Endodermal cell (in vitro differentiated cells): ENCODE measurements around the gene SULT1A2. TPM values are rescaled to one million over a fixed set of nuclear protein-coding genes. Genes with fewer than 3 reads are reported as not detected.
"Not testable (repeated sequence)": the region's sequence is repeated elsewhere in the genome, so short reads cannot be mapped to it uniquely, and the experiment has no call there.

Source experiments
- DNase-seq: peaks from one replicate; pipeline ENCODE4 v3.0.0-alpha.2; 2017
- H3K27ac ChIP-seq: 2 replicates; pipeline ENCODE4 v1.5.1; 2013; ENCODE audit warnings: mild to moderate bottlenecking, low read depth, low read length, moderate library complexity
- H3K27me3 ChIP-seq: 2 replicates; pipeline ENCODE4 v1.6.1; 2013; ENCODE audit warnings: mild to moderate bottlenecking, low read length, moderate library complexity; ENCODE audit not compliant: insufficient read depth, control insufficient read depth, poor library complexity, severe bottlenecking
- H3K36me3 ChIP-seq: 2 replicates; pipeline ENCODE4 v1.7.0; 2013; ENCODE audit warnings: mild to moderate bottlenecking, low read length, moderate library complexity; ENCODE audit not compliant: control insufficient read depth, insufficient read depth
- H3K4me1 ChIP-seq: one replicate; pipeline ENCODE4 v1.7.0; 2013; ENCODE audit warnings: low read length; ENCODE audit not compliant: control insufficient read depth, insufficient read depth
- H3K4me3 ChIP-seq: 2 replicates; pipeline ENCODE4 v1.5.1; 2013; ENCODE audit warnings: mild to moderate bottlenecking, low read length, moderate library complexity
- H3K9ac ChIP-seq: 2 replicates; pipeline ENCODE4 v1.6.1; 2013; ENCODE audit warnings: mild to moderate bottlenecking, low read length, moderate library complexity; ENCODE audit not compliant: poor library complexity, severe bottlenecking; ENCODE audit errors: extremely low read depth
- H3K9me3 ChIP-seq: 2 replicates; pipeline ENCODE4 v1.6.1; 2013; ENCODE audit warnings: mild to moderate bottlenecking, low read length, moderate library complexity; ENCODE audit not compliant: control insufficient read depth
- H3K27ac Mint-ChIP-seq: 2 replicates; pipeline ENCODE4 v1.8.0; 2020; ENCODE audit warnings: mixed read lengths
- H3K27me3 Mint-ChIP-seq: 2 replicates; pipeline ENCODE4 v1.8.0; 2021; ENCODE audit warnings: mild to moderate bottlenecking, mixed read lengths; ENCODE audit not compliant: insufficient read depth
- H3K36me3 Mint-ChIP-seq: 2 replicates; pipeline ENCODE4 v1.8.0; 2020; ENCODE audit warnings: low read depth, mixed read lengths
- H3K4me1 Mint-ChIP-seq: 2 replicates; pipeline ENCODE4 v1.8.0; 2020; ENCODE audit warnings: mixed read lengths
- H3K4me3 Mint-ChIP-seq: 2 replicates; pipeline ENCODE4 v1.8.0; 2020; ENCODE audit warnings: mild to moderate bottlenecking, moderate library complexity, mixed read lengths
- H3K9me3 Mint-ChIP-seq: 2 replicates; pipeline ENCODE4 v1.8.0; 2020; ENCODE audit warnings: mild to moderate bottlenecking, mixed read lengths
- WGBS, 2 experiments: methylation state at CpG; one replicate each; pipeline versions ENCODE4 v1.1.5 to v1.1.7; 2013; ENCODE audit warnings: missing lambda C conversion rate in 2 of 2, mixed read lengths in 1 of 2; ENCODE audit not compliant: insufficient coverage in 1 of 2, insufficient read length in 1 of 2; 5-methylcytosine and 5-hydroxymethylcytosine counted together
- total RNA-seq, 2 donors: library from RNA; stranded (reverse); fragmentation: NEBNext Ultra II Directional in 1 of 2; extraction: Animal tissue kit (Norgen Biotek cat#: 25700) in 1 of 2; gene quantifications; 2 replicates in 1 of 2; 3 replicates in 1 of 2; pipeline ENCODE4 v1.2.1, GENCODE V29; 2021
- TF ChIP-seq, protein P1 (sequence below): fragments of 200-600 bp; sonication (generic); conservative IDR thresholded peaks from 2 replicates; pipeline ENCODE4 v1.5.0; 2021; ENCODE audit warnings: antibody characterized with exemption, mild to moderate bottlenecking

Gene SULT1A2
- total RNA-seq, 2 donors from 2014 or later: 0.29 to 1.9 TPM

DNA sequence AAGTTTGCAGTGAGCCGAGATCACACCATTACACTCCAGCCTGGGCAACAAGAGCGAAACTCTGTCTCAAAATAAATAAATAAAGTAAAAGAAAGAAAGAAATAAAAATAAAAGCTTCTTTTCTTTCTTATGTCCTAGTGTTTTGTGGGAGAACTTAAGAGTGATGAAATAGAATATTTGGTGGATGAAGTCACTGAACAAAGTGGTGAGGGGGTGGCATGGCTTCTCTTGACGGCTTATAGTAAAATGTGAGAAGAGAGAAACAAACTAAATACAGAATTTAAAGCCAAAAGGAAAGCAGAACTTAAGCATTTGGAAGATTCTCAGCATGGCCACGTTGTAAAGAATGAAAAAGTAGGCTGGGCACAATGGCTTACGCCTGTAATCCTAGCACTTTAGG, 27.8 kb downstream of the SULT1A2 start:
- peaks cover 23% of the 10 kb centered on the region for H3K36me3 Mint-ChIP-seq
- peaks cover 9% of the 10 kb centered on the region for H3K9me3 ChIP-seq
- no peak overlapping the region for H3K27ac ChIP-seq
- no peak for DNase-seq
- TF ChIP-seq, protein P1, sequence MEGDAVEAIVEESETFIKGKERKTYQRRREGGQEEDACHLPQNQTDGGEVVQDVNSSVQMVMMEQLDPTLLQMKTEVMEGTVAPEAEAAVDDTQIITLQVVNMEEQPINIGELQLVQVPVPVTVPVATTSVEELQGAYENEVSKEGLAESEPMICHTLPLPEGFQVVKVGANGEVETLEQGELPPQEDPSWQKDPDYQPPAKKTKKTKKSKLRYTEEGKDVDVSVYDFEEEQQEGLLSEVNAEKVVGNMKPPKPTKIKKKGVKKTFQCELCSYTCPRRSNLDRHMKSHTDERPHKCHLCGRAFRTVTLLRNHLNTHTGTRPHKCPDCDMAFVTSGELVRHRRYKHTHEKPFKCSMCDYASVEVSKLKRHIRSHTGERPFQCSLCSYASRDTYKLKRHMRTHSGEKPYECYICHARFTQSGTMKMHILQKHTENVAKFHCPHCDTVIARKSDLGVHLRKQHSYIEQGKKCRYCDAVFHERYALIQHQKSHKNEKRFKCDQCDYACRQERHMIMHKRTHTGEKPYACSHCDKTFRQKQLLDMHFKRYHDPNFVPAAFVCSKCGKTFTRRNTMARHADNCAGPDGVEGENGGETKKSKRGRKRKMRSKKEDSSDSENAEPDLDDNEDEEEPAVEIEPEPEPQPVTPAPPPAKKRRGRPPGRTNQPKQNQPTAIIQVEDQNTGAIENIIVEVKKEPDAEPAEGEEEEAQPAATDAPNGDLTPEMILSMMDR: no peak
- 90 to 100% methylated on average over 3 of the region's 5 CpGs for WGBS, 2 experiments
- H3K27me3 ChIP-seq: no peaks in the 10 kb centered on the region
- H3K27me3 Mint-ChIP-seq: no peaks in the 10 kb centered on the region
- H3K4me3 Mint-ChIP-seq: no peak overlapping the region
- peaks cover 18% of the 10 kb centered on the region for H3K9me3 Mint-ChIP-seq
- H3K27ac Mint-ChIP-seq: no peak overlapping the region
- no peaks in the 10 kb centered on the region for H3K4me1 ChIP-seq
- H3K4me1 Mint-ChIP-seq: peaks cover 15% of the 10 kb centered on the region
- no peaks in the 10 kb centered on the region for H3K36me3 ChIP-seq
- H3K9ac ChIP-seq: no peak overlapping the region
- no peak overlapping the region for H3K4me3 ChIP-seq

DNA sequence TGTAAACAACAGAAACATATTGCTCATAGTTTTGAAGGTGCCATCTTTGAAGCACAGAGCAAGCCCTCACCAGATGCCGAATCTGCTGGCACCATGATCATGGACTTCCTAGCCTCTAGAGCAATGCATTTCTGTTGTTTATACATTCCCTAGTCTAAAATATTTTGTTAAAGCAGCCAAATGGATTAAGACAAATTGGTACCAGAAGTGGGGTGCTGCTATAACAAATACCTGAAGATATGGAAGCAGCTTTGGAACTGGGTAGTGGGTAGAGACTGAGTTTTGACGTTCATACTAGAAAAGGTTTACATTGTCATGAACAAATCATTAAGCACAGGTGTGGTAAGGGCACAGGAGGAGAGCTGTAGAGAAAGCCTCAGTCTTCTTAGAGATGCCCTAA, 29.6 kb downstream of the SULT1A2 start:
- Histone ChIP-seq H3K4me1 (no peaks in the 10 kb centered on the region), H3K27me3 (no peaks in the 10 kb centered on the region), H3K4me3 (peak overlapping the region; percentile 2), H3K36me3 (no peaks in the 10 kb centered on the region), H3K27ac (no peak overlapping the region), H3K9me3 (peaks cover 9% of the 10 kb centered on the region), H3K9ac (no peak overlapping the region)
- TF ChIP-seq, protein P1: no peak
- 90 to 98% methylated on average over 2 of the region's 2 CpGs for WGBS, 2 experiments
- no peak for DNase-seq
- H3K9me3 Mint-ChIP-seq: peaks cover 18% of the 10 kb centered on the region
- H3K4me3 Mint-ChIP-seq: no peak overlapping the region
- no peak overlapping the region for H3K27ac Mint-ChIP-seq
- H3K36me3 Mint-ChIP-seq: peaks cover 23% of the 10 kb centered on the region
- H3K4me1 Mint-ChIP-seq: no peaks in the 10 kb centered on the region
- H3K27me3 Mint-ChIP-seq: no peaks in the 10 kb centered on the region

DNA sequence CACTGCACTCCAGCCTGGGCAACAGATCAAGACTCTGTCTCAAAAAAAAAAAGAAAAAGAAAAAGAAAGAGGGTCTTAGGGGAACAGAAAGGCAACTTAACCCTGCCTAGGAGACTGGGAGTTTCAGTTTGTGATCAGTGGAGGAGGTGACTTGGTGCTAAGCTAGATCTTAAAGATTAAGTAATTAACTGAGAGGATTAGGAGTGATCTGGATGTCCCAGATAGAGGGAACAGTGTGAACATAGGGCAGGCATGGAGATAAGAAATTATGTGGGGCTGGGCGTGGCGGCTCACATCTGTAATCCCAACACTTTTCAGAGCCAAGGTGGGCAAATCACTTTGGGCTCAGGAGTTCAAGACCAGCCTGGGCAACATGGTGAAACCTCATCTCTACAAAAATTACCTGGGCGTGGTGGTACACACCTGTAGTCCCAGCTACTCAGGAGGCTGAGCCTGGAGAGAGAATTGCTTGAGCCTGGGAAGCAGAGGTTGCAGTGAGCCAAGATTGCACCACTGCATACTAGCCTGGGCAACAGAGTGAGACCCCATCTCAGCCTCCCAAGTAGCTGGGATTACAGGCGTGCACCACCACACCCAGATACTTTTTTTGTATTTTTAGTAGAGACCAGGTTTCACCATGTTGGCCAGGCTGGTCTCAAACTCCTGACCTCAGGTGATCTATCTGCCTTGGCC, 30.5 kb downstream of the SULT1A2 start:
- not testable (repeated sequence) for H3K4me3 Mint-ChIP-seq, H3K4me1 ChIP-seq, H3K27ac Mint-ChIP-seq, H3K27me3 ChIP-seq, H3K4me3 ChIP-seq, H3K27ac ChIP-seq, H3K27me3 Mint-ChIP-seq, H3K9me3 ChIP-seq, H3K36me3 ChIP-seq, H3K4me1 Mint-ChIP-seq, DNase-seq, H3K9ac ChIP-seq
- Mint-ChIP-seq H3K36me3 (peaks cover 26% of the 10 kb centered on the region), H3K9me3 (peaks cover 19% of the 10 kb centered on the region)
- WGBS, 2 experiments: 93 to 98% methylated on average over 3 to 4 of the region's 4 CpGs

DNA sequence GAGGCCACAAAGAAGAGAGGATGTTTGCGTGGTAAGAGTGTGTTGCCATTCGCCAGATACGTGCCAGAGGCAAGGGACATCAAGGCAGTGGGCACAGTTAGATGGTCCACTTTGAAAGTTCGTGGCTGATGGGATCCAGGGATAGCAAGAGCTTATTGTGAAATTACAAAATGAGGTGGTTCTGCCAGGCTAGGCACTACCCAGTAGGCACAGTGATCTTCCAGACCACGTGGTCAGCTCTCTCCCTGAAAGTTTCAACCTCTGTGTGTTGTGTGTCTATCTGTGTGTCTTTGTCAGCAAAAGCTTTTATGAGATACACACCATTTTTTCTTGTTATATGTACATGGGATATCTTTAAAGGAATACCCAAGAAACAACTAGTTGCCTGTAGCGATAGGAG, 33.6 kb downstream of the SULT1A2 start:
- Histone ChIP-seq H3K9me3 (peaks cover 9% of the 10 kb centered on the region), H3K27me3 (no peaks in the 10 kb centered on the region), H3K9ac (no peak overlapping the region), H3K4me3 (no peak overlapping the region), H3K4me1 (no peaks in the 10 kb centered on the region), H3K27ac (no peak overlapping the region), H3K36me3 (peaks cover 9% of the 10 kb centered on the region)
- no peaks in the 10 kb centered on the region for H3K27me3 Mint-ChIP-seq
- H3K4me1 Mint-ChIP-seq: peaks cover 6% of the 10 kb centered on the region
- peaks cover 23% of the 10 kb centered on the region for H3K9me3 Mint-ChIP-seq
- DNase-seq: no peak
- H3K27ac Mint-ChIP-seq: no peak overlapping the region
- H3K4me3 Mint-ChIP-seq: no peak overlapping the region
- WGBS, 2 experiments: 87 to 94% methylated on average over 5 to 6 of the region's 6 CpGs
- TF ChIP-seq, protein P1: no peak
- peaks cover 41% of the 10 kb centered on the region for H3K36me3 Mint-ChIP-seq
